GM12874 (cell line): Measurements from ENCODE around the gene NOS1AP.

Source experiments
- TF ChIP-seq, protein P1 (sequence below): IDR thresholded peaks from 2 replicates; pipeline ENCODE4 v1.5.1; 2011; ENCODE audit warnings: low read depth, mild to moderate bottlenecking, control low read depth, low read length, moderate library complexity; ENCODE audit not compliant: insufficient read depth

The NOS1AP gene

DNA sequence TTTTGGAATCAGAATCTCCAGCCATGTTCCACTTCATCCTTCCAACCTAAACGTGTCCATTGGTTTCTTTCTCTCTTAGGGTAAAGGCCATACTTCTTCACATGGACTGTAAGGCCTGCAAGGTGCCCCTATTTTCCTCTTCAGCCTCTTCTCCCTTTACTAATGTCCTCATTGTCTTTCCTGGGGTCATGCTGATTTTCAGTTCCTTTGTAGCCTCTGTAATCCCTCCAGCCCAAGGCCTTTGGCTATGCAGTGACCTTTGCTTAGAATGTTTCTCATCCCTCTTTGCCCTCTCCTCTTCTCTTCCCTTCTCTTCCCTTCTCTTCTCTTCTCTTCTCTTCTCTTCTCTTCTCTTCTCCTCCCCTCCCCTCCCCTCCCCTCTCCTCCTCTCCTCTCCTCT lies 194.6 kb downstream of the NOS1AP start:
- TF ChIP-seq, protein P1, sequence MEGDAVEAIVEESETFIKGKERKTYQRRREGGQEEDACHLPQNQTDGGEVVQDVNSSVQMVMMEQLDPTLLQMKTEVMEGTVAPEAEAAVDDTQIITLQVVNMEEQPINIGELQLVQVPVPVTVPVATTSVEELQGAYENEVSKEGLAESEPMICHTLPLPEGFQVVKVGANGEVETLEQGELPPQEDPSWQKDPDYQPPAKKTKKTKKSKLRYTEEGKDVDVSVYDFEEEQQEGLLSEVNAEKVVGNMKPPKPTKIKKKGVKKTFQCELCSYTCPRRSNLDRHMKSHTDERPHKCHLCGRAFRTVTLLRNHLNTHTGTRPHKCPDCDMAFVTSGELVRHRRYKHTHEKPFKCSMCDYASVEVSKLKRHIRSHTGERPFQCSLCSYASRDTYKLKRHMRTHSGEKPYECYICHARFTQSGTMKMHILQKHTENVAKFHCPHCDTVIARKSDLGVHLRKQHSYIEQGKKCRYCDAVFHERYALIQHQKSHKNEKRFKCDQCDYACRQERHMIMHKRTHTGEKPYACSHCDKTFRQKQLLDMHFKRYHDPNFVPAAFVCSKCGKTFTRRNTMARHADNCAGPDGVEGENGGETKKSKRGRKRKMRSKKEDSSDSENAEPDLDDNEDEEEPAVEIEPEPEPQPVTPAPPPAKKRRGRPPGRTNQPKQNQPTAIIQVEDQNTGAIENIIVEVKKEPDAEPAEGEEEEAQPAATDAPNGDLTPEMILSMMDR = no peak

GRCh38 chr1:162265983-162266382 lies 196.5 kb downstream of the NOS1AP start:
- TF ChIP-seq, protein P1 = no peak

- TF ChIP-seq, protein P1 = no peak
Measured at GRCh38 chr1:162270016-162270770, 200.7 kb downstream of the NOS1AP start.

DNA sequence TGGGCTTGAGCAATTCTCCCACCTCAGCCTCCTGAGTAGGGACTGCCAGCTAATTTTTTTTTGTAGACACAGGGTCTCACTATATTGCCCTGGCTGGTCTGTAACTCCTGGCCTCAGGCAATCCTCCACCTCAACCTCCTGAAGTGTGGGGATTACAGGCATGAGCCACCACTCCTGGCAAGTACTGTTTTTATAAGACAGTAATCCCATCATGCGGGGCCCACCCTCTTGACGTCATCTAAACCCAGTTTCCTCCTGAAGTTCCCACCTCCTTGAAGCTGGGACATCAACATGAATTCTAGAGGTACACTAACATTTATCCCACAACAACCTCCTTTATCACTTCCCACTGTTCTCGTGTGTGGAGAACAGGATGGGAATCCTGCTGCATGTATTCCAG lies 202.5 kb downstream of the NOS1AP start:
- TF ChIP-seq, protein P1 = no peak

DNA sequence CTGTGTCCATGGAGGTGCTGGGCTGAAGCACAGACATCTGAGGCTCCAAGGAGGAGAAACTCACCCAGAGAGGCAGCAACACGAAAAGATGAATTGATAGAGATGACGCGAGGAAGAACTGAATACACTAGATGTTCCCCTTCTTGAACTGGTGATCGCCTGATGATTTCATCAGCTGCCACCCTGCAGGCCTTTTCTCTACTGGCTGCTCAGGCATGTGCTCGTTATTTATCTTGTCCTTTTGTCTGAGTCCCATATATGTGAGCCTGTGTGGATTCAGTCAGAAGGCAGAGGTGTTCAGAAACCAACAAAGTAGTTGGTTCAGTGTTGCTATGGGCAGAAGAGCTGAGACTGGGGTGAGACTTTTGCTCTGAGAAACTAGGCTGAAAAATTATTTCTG lies 202.9 kb downstream of the NOS1AP start:
- TF ChIP-seq, protein P1 = no peak

GRCh38 chr1:162275622-162276175 lies 206.2 kb downstream of the NOS1AP start:
- TF ChIP-seq, protein P1 = no peak

GRCh38 chr1:162276493-162276892 lies 207.0 kb downstream of the NOS1AP start:
- TF ChIP-seq, protein P1 = no peak
